ENCODE data around the gene PNPLA7.

GRCh38 chr9:137475666-137476065 lies 74.5 kb downstream of the PNPLA7 start:
- no peak for TF ChIP-seq CTCF (IDR thresholded peaks at IDR 0.05)
- TF ChIP-seq POLR2A (IDR thresholded peaks at IDR 0.05) = no peak
